Endothelial cell of umbilical vein (primary cell): ENCODE measurements around the gene GPR146.

ENCODE experiments used
- CTCF ChIP-seq, 2 donors: IDR thresholded peaks; 1 replicate in 1 of 2; 2 replicates in 1 of 2; pipeline ENCODE4 v1.5.1; 2011; ENCODE audit warnings: low read length in 2 of 2, mild to moderate bottlenecking in 2 of 2, moderate library complexity in 2 of 2, control low read depth in 1 of 2, inconsistent platforms in 1 of 2, low read depth in 1 of 2; ENCODE audit not compliant: insufficient read depth in 1 of 2; ENCODE audit errors: extremely low read depth in 1 of 2
- EZH2 ChIP-seq: IDR thresholded peaks from 2 replicates; pipeline ENCODE4 v1.6.1; 2012; ENCODE audit warnings: borderline replicate concordance, low read depth, mild to moderate bottlenecking, moderate library complexity, low read length, inconsistent platforms; ENCODE audit not compliant: severe bottlenecking
- JUN ChIP-seq: IDR thresholded peaks from 2 replicates; pipeline ENCODE4 v1.6.1; 2011; ENCODE audit warnings: borderline replicate concordance, low read depth; ENCODE audit not compliant: insufficient read length, insufficient read depth
- MAX ChIP-seq: IDR thresholded peaks from 2 replicates; pipeline ENCODE4 v1.6.1; 2011; ENCODE audit not compliant: insufficient read depth, insufficient read length
- MYC ChIP-seq: IDR thresholded peaks from one replicate; pipeline ENCODE4 v1.6.1; 2011; ENCODE audit warnings: mild to moderate bottlenecking, low read depth, low read length
- POLR2A ChIP-seq: IDR thresholded peaks from 2 replicates; pipeline ENCODE4 v1.6.1; 2012; ENCODE audit warnings: low read depth, mild to moderate bottlenecking, control low read depth, low read length
- POLR2AphosphoS5 ChIP-seq: IDR thresholded peaks from 2 replicates; pipeline ENCODE4 v1.6.1; 2012; ENCODE audit warnings: low read depth, mild to moderate bottlenecking, control low read depth, low read length, moderate library complexity; ENCODE audit not compliant: insufficient read depth

- TF ChIP-seq CTCF (IDR thresholded peaks at IDR 0.05; ENCODE audit: extremely low read depth in 1 of 2, insufficient read depth in 1 of 2, low read depth in 1 of 2, low read length in 2 of 2) = no peak
- TF ChIP-seq POLR2A = no peak
- TF ChIP-seq EZH2 = no peak
- TF ChIP-seq MYC = no peak
- TF ChIP-seq JUN = no peak
- peak; percentile 85 for TF ChIP-seq MAX
- no peak for TF ChIP-seq POLR2AphosphoS5
These were observed 10.1 kb downstream of the GPR146 start for GRCh38 chr7:1054438-1054837.
